Activated gamma-delta T cell treated with anti-CD3 and anti-CD28 coated beads, Interleukin-2, amount 50 U/mL, for 16 hours (primary cell): ENCODE measurements around the gene CNTNAP2.

Source experiments
- DNase-seq: peaks from one replicate; pipeline ENCODE4 v3.0.0-alpha.2; 2020; ENCODE audit warnings: low read depth

Gene CNTNAP2

DNA sequence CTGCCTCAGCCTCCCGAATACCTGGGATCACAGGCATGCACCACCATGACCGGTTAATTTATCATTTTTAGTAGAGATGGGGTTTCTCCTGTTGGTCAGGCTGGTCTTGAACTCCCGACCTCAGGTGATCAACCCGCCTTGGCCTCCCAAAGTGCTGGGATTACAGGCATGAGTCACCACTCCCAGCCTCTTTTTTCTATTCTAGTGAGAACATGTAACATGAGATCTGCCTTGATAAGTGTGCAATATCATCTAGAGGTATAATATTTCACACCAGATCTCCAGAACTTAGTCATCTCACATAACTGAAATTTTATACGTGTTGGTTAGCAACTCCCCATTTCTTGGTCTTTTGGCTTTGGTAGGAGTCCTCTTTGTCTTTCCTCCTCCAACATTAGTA is 656.9 kb downstream of the CNTNAP2 start:
- no peak for DNase-seq

DNA sequence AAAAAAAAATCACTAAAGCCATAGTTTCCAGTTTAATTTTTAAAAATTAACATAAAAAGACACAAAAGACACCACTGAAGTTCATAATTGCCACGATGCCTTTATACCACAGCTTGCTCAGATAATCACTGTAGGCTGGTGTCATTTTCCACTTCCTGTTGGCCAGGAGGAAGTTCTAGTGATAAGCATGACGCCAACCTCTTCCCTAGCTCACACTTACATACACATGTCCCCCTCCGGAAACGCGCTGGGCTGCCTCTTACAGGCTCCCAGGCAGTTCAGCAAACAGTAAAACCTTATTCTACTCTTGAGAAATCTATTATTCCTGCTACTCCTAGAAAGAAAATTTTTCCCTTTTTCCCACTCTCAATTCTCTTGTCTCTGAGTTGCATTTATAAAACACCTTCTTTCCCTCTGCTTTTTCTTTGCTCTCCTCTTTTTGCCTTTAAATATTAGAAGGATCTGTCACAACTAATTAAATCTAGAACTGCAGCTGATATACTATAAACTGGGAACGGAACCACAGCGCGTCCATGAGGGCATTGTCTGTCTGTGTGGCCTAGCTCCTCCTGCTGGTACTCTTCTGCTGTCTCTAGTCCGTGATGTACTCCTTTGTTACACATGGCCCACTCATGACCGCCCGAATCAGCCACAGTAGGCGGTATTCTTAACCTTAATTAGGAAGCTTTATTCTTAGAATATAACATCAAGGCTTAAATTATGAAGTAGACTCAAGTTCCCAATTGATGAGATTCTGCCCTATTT is 664.9 kb downstream of the CNTNAP2 start:
- DNase-seq: no peak

GRCh38 chr7:146787266-146787665 is 670.7 kb downstream of the CNTNAP2 start:
- no peak for DNase-seq

GRCh38 chr7:146788008-146788407 is 671.4 kb downstream of the CNTNAP2 start:
- no peak for DNase-seq

DNA sequence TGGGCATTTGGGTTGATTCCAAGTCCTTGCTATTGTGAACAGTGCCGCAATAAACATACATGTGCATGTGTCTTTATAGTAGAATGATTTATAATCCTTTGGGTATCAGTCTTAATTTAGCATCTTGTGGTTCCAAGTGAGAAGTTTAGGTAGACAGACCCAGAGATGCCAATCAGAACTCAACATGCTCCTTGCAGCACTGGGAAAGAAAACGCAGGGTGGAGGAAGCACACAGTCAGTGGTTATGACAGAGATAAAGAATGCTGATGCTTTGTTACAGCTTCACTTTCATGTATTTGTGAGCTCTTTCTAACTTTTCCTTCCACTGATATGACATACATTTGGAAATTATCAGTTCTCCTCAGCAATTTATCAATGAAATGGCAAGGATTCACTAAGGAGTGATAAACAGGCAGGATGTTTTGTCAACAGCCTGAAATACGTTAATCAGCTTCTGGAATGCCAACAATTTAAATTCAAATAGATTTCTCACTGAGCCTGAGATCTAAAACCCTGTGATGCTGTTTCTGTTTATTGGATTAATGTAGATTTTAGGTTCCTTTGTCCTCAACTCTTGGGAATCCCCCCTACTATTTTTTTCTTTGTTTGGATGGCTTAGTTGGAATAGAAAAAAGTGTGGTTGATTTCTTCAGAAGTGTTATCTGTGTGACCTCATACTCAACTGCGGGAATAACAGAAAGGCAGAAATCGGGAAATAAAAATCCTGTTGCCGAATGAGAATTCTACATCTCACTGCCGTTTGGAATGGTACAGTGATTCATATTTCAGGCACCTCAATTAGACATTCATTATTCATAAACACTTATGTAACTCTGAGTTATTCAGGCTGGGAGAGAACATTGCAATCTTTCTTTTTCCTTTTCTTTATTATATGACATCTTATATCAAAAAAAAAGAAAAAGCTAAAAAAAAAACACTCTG is 675.0 kb downstream of the CNTNAP2 start:
- DNase-seq: no peak

DNA sequence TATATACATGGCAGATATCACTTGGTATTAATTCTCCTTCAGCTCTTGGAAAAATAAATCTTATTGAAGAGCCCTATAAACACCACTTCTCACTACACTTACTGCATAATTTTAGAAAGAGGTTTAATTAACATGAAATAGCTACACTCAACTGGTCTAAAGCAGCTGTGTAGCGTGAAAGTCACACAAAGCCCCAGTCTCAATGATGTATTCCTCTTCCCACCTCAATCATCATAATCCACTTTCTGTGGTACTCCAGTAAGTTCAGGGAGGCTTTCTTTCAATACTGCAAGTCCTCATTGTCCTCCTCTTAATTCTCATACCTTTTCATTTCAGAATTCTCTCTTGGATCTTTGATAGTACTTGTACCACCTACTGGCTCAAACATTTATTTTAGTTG is 688.0 kb downstream of the CNTNAP2 start:
- no peak for DNase-seq

DNA sequence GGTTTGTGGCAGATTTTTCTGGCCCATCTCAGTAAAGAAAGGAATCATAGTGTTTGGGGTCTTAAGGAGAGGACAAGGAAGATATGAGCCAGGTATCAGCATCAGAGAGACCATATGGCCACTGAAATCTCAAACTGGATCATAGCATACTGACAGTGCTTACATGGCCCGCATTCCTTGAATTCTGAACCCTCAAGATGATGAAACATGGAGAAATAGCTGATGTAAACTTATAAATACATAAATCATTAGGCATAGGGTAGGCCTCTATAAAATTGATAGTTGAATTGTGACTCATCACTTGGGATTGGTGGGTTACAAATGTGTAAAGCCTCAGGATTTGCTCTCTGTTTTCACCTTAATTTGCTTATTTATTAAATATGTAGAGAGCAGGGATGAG is 688.5 kb downstream of the CNTNAP2 start:
- no peak for DNase-seq

DNA sequence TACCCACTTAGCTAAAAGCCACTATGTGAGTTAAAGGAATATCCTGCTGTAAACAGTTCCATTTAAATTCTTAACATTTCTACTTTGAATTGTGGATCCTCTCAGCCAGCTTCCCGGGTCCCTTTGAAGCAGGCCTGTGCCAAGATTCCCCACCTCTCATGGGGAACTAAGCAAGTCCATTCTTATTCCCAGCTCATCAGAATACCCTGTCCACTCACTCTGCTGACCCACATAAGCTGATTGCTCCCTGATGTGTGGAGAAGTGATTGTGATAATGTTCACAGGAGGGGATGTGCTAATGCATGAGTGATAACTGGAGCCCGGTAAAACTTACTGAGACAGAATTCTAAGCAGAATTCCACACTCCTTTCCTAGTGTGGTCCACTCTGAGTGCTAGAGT is 709.7 kb downstream of the CNTNAP2 start:
- no peak for DNase-seq

DNA sequence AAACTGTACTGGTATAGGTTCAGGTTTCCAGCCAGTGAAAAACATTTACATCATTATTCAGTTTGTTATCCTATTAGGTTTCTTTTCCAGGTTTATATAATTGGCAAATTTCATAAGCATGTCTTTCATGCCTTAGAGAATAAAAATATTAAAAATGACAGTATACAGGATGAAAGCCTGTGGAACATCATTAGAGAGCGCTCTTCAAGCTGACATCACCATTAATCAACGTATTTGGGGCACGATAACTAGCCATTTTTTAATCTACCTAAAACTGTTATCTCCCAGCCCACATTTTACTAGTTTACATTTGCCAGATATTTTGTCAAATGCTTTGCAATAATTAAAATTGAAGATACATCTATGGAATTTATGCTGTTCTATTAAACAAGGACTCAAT is 714.1 kb downstream of the CNTNAP2 start:
- DNase-seq: no peak

DNA sequence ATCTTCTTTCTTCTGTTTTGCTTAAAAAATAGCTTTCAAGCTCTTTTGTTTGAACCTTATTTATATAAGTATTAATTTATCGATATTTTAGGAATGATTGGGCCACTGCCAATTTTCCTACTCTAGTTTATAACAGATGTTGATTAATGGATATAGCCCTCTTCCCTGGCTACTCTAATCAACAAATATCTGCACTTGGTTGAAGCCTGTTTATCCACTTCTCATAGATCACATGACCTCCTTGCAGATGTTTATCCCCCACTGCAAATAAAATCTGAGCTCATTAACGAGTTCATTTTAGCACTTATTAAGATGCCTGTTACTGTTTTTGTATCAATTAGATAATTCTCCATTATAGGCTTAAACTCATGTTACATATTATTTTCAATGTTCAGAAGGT is 715.3 kb downstream of the CNTNAP2 start:
- DNase-seq: no peak

DNA sequence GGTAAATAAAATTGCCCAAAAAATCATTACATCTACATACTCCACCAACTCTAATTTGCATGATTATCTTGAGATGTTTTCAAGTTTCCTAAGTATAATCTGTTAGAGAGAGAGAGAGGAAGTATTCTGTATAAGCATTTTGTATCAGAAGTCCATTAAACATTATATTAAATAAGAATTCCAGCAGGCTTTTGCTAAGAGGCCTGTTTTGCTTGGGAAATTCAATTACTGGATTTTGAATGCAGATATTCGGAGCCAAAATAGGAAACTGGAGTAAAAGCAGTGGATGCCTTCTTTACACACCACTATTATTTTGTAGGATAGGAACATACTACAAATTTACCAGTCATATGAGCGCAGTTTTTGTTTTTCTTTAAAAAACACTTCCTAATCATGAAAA is 727.8 kb downstream of the CNTNAP2 start:
- DNase-seq: no peak

DNA sequence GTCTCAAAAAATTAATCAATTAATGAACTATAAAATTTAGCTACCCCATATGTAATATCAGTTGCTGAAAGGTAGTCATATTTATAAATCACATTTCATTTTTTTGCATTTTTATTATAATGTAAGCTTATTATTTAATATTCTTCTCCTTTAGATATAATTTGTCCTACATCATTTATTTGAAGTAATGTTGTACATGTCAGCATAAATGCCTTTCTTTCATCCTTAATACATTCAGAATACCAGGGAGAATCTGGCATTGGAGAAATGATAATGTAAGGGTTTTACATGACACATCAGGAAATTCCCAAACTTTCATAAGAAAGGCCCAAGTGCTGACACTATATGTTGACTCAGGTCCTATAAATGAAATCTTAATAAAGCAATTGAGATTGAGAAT is 742.1 kb downstream of the CNTNAP2 start:
- no peak for DNase-seq

- no peak for DNase-seq
Observed at GRCh38 chr7:146861701-146862100, 745.1 kb downstream of the CNTNAP2 start.

DNA sequence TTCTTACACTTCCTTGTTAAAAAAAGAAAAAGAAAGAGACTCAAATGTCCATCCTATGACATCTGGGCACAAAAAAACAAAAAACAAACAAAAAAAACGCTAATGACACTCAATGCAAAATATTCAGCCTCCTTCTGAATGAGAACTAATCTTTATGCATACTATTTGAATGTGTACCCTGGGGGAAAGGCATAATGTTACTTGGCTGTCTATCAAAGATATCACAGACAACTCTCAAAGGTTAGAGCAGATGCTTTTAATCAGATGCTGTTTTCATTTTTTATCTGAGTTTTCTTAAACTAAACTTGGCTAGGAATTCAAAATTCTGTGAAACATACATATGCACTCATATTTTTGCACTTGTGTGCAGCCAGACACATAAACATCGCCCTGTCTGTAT is 745.8 kb downstream of the CNTNAP2 start:
- no peak for DNase-seq

- no peak for DNase-seq
Observed at GRCh38 chr7:146864644-146865043, 748.0 kb downstream of the CNTNAP2 start.

DNA sequence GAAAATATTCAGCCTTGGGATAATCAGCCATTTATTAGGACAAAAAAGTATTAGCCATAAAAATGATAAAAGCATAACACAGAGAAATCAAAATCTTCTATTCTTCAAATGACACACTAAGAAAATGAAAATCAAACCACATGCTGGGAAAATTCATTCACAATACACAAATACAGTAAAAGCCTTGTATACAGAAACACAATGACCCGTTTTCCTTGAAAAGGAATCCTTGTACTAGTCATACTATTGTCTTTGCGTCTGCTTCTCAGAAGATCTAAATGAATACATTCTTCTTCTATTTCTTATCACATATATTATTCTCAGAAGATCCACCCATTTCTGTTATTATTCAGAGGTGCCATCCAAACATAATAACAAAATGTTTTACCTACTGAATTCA is 749.1 kb downstream of the CNTNAP2 start:
- no peak for DNase-seq

GRCh38 chr7:146874722-146875121 is 758.1 kb downstream of the CNTNAP2 start:
- no peak for DNase-seq

DNA sequence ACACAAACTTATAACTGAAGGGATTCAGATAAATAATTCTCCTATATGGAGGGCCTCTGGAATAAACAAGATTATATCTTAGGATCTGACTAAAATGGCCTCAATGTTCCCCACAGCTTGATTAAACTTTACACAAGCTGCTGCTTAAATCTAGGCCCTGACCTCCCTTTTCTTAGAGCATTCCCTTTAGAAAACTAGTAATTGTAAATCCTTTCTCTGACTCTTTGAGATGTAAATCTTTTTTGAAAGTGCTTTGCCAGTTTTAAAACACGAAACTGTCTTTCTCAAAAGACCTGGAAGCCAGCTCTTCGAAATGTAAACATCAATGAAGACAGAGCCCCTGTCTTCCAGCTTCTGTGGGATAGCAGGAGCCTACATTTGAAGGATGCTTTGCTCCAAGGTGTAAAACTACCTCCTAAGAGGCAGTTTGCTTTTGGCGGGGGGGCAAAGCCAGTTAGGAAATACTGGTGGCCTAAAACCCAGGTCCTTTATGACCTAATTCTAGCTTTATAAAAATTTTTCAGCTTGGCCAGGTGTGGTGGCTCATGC is 758.7 kb downstream of the CNTNAP2 start:
- DNase-seq: no peak

- no peak for DNase-seq
Observed at GRCh38 chr7:146875981-146876380, 759.4 kb downstream of the CNTNAP2 start.

- DNase-seq: no peak
Observed at GRCh38 chr7:146876411-146876810, 759.8 kb downstream of the CNTNAP2 start.

- DNase-seq: no peak
Observed at GRCh38 chr7:146878901-146879300, 762.3 kb downstream of the CNTNAP2 start.

GRCh38 chr7:146885231-146885630 is 768.6 kb downstream of the CNTNAP2 start:
- no peak for DNase-seq
